Suprapubic skin (tissue), 4 donors: ENCODE measurements around the gene CFH.

Experiments
- CTCF ChIP-seq, 2 donors: fragments of 200-600 bp in 1 of 2; fragments of 450-650 bp in 1 of 2; sonication (generic) in 1 of 2; IDR thresholded peaks; one replicate each; pipeline ENCODE4 v1.5.1; 2016 to 2019; ENCODE audit warnings: antibody characterized with exemption in 2 of 2, mild to moderate bottlenecking in 1 of 2, moderate library complexity in 1 of 2
- EP300 ChIP-seq: sonication (generic); formaldehyde crosslinking; IDR thresholded peaks from one replicate; pipeline ENCODE4 v1.6.1; 2017; ENCODE audit warnings: antibody characterized with exemption
- POLR2A ChIP-seq, 2 donors: fragments of 450-650 bp; IDR thresholded peaks; one replicate each; pipeline ENCODE4 v1.6.1; 2017; ENCODE audit warnings: antibody characterized with exemption in 2 of 2, mild to moderate bottlenecking in 2 of 2, moderate library complexity in 2 of 2
- POLR2AphosphoS5 ChIP-seq, 3 donors: sonication (generic); formaldehyde crosslinking; IDR thresholded peaks; one replicate each; pipeline ENCODE4 v1.6.1; 2017; ENCODE audit warnings: antibody characterized with exemption in 3 of 3

- TF ChIP-seq CTCF (IDR thresholded peaks at IDR 0.05) (no peak), POLR2A (IDR thresholded peaks at IDR 0.05) (no peak), POLR2AphosphoS5 (IDR thresholded peaks at IDR 0.05) (no peak), EP300 (no peak)
These were observed 43.9 kb upstream of the CFH start for GRCh38 chr1:196607981-196608380.
